NB4 (cell line): ENCODE data around the gene CASP4.

Experiments used
- CTCF ChIP-seq: IDR thresholded peaks from one replicate; pipeline ENCODE4 v1.5.1; 2012; ENCODE audit warnings: low read depth, low read length
- MYC ChIP-seq: IDR thresholded peaks from 2 replicates; pipeline ENCODE4 v1.6.1; 2011; ENCODE audit warnings: low read depth, low read length

GRCh38 chr11:104965735-104966134, 2.6 kb downstream of the CASP4 start:
- TF ChIP-seq CTCF (no peak), MYC (no peak)
